ENCODE measurements around the gene MAEL. TPM values are rescaled to one million over a fixed set of nuclear protein-coding genes. Genes with fewer than 3 reads are reported as not detected.

Gene MAEL
- total and polyA plus RNA-seq, 3 donors from 2014 or later = 113 to 333 (median 181) TPM

GRCh38 chr1:166948856-166949350 lies 40.2 kb upstream of the MAEL start:
- H3K4me3 ChIP-seq = no peak overlapping the region
- intact Hi-C loops (cut with DNase I; ENCODE audit: low total_unique reads) = no loop called here
- H3K27ac ChIP-seq = no peak overlapping the region
- whole genome bisulfite sequencing, 2 donors = 69 to 76% methylated on average over 2 of the region's 2 CpGs
- TF ChIP-seq POLR2A (IDR thresholded peaks at IDR 0.05) (no peak), CTCF (IDR thresholded peaks at IDR 0.05) (no peak)
- no peaks in the 10 kb centered on the region for H3K27me3 ChIP-seq
- no peaks in the 10 kb centered on the region for H3K36me3 ChIP-seq (ENCODE audit: low read depth, missing control alignments)
- peaks cover 16% of the 10 kb centered on the region for H3K4me1 ChIP-seq
- DNase-seq = no peak
- H3K9me3 ChIP-seq = no peaks in the 10 kb centered on the region

GRCh38 chr1:166950156-166950555 lies 38.9 kb upstream of the MAEL start:
- Histone ChIP-seq H3K27me3 (no peaks in the 10 kb centered on the region), H3K27ac (no peak overlapping the region), H3K36me3 (ENCODE audit: low read depth, missing control alignments) (no peaks in the 10 kb centered on the region), H3K4me1 (peaks cover 16% of the 10 kb centered on the region), H3K9me3 (no peaks in the 10 kb centered on the region), H3K4me3 (no peak overlapping the region)
- no peak for DNase-seq
- TF ChIP-seq POLR2A (IDR thresholded peaks at IDR 0.05) (no peak), CTCF (IDR thresholded peaks at IDR 0.05) (no peak)
- WGBS, 2 donors = 59 to 66% methylated on average over 2 of the region's 2 CpGs
- intact Hi-C loops (cut with DNase I; ENCODE audit: low total_unique reads) = no loop called here

GRCh38 chr1:166951050-166951449 lies 38.0 kb upstream of the MAEL start:
- Histone ChIP-seq H3K4me1 (peaks cover 16% of the 10 kb centered on the region), H3K36me3 (ENCODE audit: low read depth, missing control alignments) (no peaks in the 10 kb centered on the region), H3K4me3 (no peak overlapping the region), H3K27me3 (no peaks in the 10 kb centered on the region), H3K27ac (no peak overlapping the region), H3K9me3 (no peaks in the 10 kb centered on the region)
- DNase-seq = no peak
- WGBS, 2 donors = 81 to 83% methylated on average over 2 of the region's 2 CpGs
- intact Hi-C loops (cut with DNase I; ENCODE audit: low total_unique reads) = no loop called here
- TF ChIP-seq POLR2A (IDR thresholded peaks at IDR 0.05) (no peak), CTCF (IDR thresholded peaks at IDR 0.05) (no peak)

GRCh38 chr1:166952002-166952746 lies 36.9 kb upstream of the MAEL start:
- Histone ChIP-seq H3K4me3 (no peak overlapping the region), H3K27ac (no peak overlapping the region), H3K27me3 (no peaks in the 10 kb centered on the region), H3K4me1 (peaks cover 8% of the 10 kb centered on the region), H3K9me3 (no peaks in the 10 kb centered on the region), H3K36me3 (ENCODE audit: low read depth, missing control alignments) (no peaks in the 10 kb centered on the region)
- no peak for DNase-seq
- intact Hi-C loops (cut with DNase I; ENCODE audit: low total_unique reads) = no loop called here
- WGBS, 2 donors = 60 to 70% methylated on average over 4 of the region's 4 CpGs
- no peak for TF ChIP-seq POLR2A (IDR thresholded peaks at IDR 0.05)
- TF ChIP-seq CTCF (IDR thresholded peaks at IDR 0.05) = no peak

GRCh38 chr1:166953491-166953890 lies 35.6 kb upstream of the MAEL start:
- H3K4me3 ChIP-seq = no peak overlapping the region
- intact Hi-C loops (cut with DNase I; ENCODE audit: low total_unique reads) = no loop called here
- DNase-seq = no peak
- no peaks in the 10 kb centered on the region for H3K27me3 ChIP-seq
- H3K36me3 ChIP-seq (ENCODE audit: low read depth, missing control alignments) = no peaks in the 10 kb centered on the region
- H3K4me1 ChIP-seq = no peaks in the 10 kb centered on the region
- H3K27ac ChIP-seq = no peak overlapping the region
- no peaks in the 10 kb centered on the region for H3K9me3 ChIP-seq
- TF ChIP-seq CTCF (IDR thresholded peaks at IDR 0.05) (no peak), POLR2A (IDR thresholded peaks at IDR 0.05) (no peak)
